ENCODE measurements around the gene CIT.
"Not testable (repeated sequence)": the region's sequence is repeated elsewhere in the genome, so short reads cannot be mapped to it uniquely, and the experiment has no call there.

Gene CIT

DNA sequence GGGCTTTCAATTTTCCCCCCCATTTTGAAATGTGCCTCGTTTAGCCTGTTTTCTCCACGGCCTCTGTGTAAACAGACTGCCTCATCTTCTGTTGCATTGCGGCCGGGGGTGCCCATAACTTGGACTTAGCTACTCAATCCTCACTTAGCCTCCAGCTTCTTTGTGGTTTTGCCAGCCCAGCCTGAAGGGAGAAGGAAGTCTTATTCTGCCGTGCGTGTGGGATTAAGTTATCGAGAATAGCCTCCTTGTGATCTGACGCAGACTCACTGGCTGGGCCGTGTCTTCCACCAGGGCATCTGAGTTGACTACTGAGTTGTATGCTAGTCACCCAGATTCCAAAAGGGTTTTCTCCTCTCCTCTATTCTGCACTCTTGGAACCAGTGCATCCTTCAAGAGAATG, 201.1 kb downstream of the CIT start:
- no peak for DNase-seq (ENCODE audit: low spot score)

DNA sequence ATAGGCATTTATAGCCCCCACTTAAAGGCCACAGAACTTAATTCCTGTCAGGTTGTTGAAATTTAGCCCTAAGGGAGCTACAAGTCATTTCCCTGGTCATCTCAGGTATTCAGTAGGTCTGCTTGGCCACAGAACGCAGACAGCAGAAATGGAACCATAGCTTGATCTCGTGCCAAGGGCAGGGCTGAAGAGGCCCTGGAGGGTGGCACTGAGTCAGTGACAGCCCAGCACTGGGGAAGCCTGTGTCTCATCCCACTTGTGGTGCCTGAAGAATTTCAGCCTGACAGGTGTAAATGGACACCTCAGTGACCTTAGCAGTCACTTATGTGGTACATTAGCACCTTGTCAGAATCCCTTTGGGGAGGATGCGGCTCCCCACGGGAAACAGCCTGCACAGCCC, 202.6 kb downstream of the CIT start:
- DNase-seq (ENCODE audit: low spot score), result no peak

DNA sequence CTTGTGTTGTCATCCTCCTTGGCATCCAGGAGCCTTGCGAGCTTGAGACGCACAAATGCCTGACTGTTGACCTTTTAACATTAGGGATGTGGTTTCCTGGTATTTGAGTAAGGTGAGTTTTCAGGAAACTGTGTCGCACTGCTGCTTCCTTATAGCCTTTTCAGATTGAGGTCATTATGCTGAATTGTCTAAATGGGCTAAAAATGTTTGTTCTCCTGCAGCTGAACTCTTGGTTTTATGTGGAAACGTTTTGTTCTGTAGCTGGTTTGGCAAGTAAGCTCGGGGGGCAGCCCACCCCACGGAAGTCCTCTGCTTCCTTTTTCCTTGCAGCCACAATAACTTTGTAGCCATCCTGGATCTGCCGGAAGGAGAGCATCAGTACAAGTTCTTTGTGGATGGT, 203.5 kb downstream of the CIT start:
- DNase-seq (ENCODE audit: low spot score), result no peak

DNA sequence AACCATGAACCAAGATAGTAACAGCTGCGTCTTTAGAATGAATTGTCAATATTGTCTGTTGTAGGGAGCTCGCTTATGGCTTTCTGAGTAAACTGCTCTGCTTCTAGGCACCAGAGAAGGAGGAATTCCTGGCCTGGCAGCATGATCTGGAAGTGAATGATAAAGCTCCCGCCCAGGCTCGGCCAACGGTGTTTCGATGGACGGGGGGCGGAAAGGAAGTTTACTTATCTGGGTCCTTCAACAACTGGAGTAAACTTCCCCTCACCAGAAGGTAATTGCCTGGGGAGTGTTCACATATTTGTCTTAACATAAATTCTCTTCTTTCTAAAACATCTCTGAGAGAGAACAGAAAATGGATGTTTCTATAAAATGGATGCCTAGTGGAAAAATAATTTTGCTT, 204.9 kb downstream of the CIT start:
- no peak for DNase-seq (ENCODE audit: low spot score)

DNA sequence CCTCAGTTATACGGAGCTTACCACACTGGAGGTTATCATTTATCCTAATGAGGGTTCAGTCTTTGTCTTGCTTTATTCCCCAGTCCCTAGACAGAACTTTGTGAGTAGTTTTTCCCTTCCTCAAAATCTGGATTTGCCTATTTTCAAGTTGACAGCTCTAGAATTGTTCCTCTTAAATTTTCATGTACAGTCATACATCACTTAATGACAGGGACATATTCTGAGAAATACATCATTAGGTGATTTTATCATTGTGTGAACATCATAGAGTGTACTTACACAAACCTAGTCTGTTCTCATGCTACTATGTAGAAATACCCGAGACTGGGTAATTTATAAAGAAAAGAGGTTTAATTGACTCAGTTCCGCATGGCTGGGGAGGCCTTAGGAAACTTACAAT, 206.1 kb downstream of the CIT start:
- DNase-seq (ENCODE audit: low spot score), result no peak

DNA sequence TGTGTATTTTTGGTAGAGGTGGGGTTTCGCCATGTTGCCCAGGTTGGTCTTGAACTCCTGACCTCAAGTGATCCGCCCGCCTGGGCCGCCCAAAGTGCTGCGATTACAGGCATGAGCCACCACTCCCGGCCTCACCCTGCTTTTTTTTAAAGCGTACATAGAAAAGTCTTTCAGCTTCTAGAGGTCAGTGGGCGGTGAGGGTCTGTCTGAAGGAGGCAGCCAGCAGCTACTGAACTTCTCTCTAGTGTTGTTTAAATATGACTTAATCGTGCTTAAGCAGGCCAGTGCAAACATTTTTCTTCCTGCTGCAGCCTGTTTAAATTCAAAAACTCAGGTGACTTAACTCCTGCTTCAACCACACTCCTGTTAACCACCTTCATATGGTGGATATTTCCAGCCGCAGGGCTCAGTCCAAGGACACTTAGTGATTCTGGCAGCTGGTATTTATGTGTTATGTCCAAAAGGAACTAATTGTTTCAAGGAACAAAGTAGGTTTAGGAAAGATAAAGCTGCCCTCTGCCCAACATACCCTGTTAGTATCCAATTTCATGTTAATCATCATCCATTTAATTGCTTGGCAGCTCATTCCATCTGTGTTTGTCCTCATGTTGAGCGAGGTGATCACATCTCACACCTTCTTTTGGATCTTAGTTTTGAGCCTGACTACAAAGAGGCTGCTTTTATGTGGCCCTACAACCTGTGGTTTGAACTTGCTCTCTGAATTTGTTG, 207.2 kb downstream of the CIT start:
- DNase-seq (ENCODE audit: low spot score), result no peak

DNA sequence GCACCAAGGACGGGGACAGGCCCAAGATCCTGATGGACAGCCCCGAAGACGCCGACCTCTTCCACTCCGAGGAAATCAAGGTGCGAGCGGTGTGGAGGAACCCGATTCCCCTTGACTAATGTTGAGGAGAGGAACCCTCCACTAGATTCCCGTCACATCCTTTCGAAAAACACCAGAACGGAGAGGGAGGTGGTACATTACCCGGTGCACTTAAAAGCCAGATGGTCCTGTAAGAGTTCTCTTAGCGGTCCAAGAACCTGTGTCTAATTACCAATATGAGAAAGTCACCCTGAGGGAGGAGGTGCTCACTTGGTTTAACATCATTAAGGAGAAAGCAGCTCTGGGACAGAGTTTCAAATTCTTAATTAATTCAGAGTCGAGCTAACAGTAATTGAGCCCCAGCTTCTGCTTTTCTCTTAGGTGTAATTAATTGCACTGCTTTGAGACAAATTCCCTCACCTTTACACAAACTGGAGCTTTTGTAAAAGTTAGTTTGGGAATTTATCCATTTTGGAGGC, 208.7 kb downstream of the CIT start:
- peak; percentile 12 for DNase-seq (ENCODE audit: low spot score)

DNA sequence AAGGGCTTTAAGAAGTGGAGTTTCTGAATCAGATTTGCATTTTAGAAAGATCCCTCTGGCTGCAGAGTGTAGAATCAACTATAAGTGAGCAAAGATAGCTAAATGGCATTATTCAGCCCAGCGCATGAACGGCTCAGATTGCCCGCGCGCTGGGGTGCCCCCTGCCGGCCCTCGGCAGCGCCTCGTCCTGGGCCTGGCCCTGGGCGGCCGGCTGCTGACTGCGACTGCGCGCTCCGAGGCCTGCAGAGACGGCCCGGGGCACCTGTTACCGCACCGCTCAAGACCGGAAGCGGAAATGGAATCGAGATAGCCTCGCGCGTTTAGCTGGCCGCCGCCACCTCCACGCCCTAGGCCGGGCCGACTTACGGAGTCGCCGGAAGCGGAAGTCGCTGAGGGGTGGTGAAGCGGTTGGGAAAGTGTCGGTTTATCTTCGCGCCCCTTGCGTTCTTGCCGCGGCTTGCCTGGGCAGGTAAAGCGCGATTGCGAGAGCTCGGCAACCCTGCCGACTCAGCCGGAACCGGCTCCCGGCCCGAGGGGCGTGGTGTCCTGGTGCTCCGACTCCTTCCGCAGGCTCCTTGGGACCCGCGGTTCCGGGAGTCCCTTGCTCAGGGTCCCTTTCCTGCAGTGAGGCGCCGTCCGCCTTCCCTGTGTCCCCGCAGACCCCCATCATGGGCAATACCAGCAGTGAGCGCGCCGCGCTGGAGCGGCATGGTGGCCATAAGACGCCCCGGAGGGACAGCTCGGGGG, 209.4 kb downstream of the CIT start, which contains the start of gene PRKAB1:
Gene PRKAB1 (plus strand): TSS at position 557 of the 747 bp plus-strand sequence. CDS start 112 bp downstream, at position 669.
- peak; percentile 97 for DNase-seq (ENCODE audit: low spot score)

DNA sequence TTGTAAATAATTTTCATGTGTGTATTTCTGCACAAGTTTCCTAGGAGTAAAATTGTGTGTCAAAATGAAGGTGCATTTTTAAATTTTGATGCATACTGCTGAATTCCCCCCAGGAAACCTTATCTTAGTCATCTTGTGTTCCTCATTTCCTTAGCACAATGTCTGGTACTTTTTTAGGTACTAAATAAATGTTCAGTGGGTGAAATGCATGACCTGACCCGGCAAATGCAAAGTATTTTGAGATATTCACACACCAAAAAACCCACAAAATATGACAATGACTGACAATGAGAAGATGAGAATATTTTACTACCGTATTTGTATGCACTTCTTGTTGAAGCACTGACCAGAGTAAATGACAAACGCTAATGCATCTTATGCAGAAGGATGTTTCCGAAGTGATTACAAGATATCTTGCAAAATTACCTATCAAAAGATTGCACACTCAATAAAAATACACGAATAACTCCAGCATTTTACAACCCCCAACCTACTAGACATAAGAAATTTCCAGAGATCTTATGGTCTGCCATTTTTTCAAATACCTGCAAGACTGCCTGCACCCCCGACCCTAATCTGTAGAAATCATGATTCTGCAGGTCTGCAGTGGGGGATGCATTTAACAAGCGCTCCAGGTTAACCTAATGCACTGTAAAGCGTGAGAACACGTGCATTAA, 210.1 kb downstream of the CIT start:
- no peak for DNase-seq (ENCODE audit: low spot score)

DNA sequence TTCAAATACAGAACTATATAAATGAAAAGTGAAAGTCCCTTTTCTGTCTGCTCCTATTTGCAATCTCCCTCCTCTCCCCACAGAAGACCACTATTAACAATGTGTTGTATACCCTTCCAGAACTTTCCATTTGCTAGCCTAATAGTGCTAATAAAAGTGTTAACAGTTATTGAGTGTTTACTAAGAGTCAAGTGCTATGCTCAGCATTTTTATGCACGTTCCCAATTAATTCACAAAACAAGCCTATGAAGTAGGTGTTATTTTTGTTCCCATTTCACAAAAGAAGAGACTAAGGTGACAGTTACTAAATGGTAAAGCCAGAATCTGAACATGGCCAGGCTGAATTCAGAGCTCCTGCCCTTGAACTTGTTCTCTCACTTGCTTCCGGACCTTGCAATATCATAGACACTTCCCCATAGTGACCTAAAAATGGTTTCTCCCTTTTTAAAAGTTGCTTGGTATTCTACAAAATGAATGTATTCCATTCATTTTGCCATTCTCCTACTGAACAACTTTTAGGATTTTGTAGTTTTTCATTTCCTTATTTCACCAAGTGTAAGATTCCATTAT, 210.8 kb downstream of the CIT start:
- DNase-seq (ENCODE audit: low spot score), result no peak

DNA sequence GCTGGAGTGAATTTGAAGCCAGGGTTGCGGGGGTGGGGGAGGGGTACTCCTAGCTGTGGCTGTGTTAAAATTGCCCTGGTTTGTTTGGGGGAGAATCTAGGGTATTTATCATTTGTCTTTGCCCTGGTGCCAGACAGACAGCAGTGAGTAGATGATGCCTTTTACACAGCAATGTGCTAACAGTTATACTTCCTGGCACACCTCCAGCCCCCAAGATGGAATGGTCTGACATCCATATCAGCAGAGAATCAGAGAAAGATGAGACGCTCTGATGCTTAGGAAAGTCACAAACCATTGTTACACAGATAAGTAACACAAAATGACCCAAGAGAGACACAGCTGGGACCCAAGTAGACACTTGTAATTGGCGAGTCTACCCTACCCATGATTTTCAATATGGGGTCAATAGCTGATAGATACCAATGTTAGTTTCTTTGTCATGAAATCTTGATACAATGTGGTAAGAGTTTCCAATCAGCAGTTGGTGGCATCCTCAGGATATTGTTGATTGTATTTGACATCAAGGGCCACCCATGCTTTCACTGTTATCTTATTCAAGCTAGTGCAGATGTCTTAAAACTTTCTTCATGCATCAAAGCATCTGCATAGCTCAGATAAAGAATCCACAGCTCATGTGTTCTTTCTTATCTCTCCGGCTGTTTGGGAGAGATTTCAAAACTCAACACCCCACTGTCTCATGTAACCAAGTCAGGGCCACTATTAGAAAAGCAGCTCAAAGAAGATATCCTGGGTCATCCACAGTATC, 211.8 kb downstream of the CIT start:
- DNase-seq (ENCODE audit: low spot score), result no peak

DNA sequence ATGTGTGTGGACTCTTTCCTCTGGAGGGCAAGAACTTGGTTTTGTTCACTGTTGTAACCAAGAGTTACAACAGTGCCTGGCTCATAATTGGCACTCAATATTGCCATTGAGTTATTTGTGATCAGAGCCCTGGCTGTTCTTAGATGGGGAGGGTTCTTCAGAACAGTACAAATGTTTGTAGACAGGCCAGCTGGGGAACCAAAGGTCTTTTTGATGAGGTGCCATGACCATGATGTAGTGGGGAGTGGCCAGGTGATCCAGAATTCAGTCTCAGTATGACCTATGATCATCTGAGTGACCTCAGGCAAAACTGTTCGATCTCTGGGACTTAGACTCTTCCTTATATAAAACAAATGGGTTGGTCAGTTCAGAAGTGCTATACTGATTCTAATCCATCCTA, 212.5 kb downstream of the CIT start:
- DNase-seq (ENCODE audit: low spot score), result no peak

DNA sequence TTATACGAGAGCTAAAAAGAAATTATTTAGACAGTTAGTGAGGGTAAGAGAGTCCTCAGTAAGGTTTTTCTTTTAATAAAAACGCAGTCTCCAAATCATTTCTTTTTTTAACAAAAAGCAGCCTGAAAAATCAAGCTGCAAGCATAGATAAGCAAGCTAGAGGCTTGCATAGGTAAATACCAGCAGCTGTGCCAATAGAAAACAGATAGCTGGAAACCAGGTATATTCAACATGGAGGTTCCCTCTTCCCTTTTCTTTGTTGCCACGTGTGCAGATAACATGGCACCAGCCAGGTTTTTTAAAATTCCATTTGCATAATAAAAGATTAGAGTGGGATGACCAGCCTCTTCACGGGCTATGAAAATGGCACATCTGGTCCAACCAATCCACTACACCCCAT, 215.2 kb downstream of the CIT start:
- DNase-seq (ENCODE audit: low spot score), result no peak

DNA sequence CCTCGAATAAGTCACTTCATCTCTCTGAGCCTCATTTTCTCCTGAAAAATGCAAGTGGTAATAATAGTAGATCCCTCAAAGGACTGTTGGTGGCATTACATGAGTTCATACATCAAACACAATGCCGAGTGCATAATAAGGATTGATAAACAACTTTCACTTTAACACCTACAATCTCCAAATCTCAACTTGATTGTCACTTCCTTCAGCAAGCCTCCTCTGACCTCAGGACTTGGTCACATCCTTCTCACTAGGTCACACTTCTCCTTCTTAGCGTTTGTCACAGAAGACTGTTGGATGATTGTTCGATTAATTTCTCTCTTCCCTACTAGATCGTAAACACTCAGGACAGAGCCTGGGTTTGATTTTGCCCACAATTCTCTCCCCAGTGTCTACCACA, 217.0 kb downstream of the CIT start:
- DNase-seq (ENCODE audit: low spot score), result no peak

DNA sequence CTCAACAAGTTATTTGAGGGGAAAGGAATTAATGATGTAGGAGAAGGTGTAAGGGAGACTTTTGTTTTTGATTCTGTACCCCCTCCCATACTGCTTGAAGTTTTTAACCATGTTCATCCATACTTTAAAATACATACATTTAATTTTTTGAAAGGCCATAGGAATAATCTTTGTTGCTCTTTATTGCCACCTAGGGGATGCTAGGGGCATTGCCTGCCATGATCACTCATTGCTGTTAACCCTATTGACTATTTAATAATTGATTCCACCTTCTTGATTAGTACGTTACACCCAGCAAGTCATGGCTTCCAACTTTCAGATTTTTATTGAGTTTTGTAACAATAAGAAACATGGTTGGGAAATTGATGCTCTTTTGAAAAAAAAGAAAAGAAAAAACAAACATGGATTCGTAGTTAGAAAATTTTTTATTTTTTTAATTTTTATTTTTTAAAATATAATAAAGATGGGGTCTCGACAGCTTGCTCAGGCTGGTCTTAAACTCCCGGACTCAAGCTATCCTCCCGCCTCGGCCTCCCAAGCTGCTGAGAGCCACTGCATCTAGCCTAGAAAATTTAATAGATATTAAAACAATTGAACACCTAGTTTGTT, 217.7 kb downstream of the CIT start:
- DNase-seq (ENCODE audit: low spot score), result peak; percentile 48

DNA sequence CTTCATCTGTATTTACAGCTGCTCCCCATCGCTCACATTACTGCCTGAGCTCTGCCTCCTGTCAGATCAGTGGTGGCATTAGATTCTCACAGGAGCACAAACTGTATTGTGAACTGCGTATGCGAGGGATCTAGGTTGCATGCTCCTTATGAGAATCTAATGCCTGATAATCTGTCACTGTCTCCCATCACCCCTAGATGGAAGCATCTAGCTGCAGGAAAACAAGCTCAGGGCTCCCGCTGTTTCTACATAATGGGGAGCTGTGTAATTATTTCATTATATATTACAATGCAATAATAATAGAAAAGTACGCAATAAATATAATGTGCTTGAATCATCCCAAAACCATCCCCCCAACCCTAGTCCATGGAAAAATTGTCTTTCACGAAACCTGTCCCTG, 219.0 kb downstream of the CIT start:
- not testable (repeated sequence) for DNase-seq (ENCODE audit: low spot score)

DNA sequence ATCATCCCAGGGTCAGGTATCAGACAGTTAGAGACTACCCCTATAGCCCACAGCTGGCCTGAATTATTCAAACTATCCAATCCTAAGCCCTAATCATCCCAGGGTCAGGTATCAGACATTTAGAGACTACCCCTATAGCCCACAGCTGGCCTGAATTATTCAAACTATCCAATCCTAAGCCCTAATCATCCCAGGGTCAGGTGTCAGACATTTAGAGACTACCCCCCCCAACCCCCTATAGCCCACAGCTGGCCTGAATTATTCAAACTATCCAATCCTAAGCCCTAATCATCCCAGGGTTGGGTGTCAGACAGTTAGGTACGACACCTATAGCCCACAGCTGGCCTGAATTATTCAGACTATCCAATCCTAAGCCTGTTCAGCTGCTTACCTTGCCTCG, 220.1 kb downstream of the CIT start:
- not testable (repeated sequence) for DNase-seq (ENCODE audit: low spot score)

DNA sequence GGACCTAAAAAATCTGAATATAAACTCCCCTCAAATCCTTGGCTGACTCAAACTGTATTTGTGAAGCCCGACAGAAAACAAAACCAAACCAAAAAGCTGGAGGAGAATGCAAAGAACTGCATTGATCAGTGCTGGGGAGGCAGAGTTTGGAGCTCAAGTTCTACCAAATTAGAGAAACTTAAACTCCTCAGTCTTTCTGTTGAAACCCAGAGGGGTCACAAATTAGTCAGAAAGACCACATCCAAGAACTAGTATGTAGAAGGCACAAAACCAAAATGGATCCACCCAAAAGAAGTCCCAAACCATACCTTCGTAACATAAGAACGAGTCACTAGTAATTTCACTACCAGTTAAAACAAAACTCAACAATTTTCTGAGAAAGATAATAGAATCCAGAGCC, 224.5 kb downstream of the CIT start:
- no peak for DNase-seq (ENCODE audit: low spot score)

DNA sequence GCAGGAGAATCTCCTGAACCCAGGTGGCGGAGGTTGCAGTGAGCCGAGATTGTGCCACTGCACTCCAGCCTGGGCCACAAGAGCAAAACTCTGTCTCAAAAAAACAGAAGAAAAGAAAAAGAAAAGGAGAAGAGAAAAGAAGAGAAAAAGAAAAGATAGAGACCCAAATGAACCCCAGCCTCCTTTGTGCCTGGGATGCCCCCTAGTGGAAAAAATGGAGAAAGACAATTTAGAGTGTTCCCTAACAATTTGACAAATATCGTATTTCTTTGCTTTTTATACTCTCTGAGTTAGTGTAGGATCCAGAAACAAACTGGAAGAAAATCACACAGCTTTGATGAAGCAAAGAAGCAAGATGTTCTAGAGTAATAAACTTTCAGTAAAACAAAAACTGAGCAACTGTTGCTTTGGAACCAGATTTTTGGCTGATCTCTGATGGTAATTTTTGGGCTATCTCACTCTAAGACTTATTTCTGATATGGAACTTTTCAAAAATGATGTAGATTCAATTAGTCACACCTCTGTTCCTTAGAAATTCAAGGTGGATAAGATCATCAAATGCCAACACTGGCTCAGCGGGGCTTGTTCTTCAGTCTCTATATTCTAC, 227.8 kb downstream of the CIT start:
- no peak for DNase-seq (ENCODE audit: low spot score)

DNA sequence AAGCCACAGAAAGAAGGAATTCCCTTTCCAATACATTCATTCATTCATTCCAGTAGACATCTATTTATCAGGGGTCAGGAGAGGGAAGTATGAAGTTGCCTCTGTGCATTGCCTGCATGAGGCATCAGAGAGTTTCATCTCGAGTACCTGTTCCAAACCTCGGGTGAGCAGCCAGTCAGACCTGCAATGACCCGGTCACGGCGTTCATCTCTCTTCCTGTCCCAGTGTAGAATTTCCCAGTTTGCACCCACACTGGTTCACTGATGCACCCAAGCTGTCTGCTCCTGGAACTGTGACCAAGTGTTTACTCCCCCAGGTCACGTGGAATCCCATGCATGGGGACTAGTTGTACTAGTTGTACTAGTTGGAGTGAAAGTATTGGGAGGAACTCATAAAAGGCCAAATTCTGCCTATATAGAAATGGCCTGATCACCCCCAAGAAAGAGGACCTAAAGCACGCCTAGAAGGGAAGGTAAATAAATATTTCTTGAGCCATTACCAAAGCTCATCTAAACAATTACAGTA, 231.5 kb downstream of the CIT start:
- DNase-seq (ENCODE audit: low spot score), result no peak

DNA sequence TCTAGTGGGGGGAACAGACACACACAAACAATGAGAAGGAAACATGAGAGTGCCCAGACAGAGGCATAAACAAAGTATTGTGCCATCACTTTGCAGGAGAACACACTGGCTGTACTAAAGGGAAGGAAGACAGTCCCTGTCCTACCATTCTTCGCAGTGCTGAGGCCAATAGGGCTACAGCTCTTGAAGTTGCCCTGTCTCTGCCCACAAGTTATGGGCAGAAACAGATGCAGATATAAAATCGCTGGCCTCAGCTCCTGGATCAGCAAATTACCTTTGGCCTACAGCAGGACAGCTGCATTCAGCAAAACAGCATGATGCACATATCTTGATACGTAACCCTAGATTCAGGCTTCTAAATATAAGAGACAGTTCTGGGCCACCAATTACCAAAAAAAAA, 232.2 kb downstream of the CIT start:
- DNase-seq (ENCODE audit: low spot score), result no peak
